ENCODE measurements around the gene HSPA8. TPM values are rescaled to one million over a fixed set of nuclear protein-coding genes. Genes with fewer than 3 reads are reported as not detected.

Gene HSPA8
- total and polyA plus RNA-seq, 10 of the 15 experiments (the other 5 are each of a cell fraction or from before 2014, with no cell fraction given): 1,190 to 3,205 (median 2,045) TPM

- TF ChIP-seq ZNF687 (IDR thresholded peaks at IDR 0.05) (peak; percentile 80), CTCF (IDR thresholded peaks at IDR 0.05 in 2 of 3, conservative IDR thresholded peaks at IDR 0.05 in 1 of 3; ENCODE audit: control insufficient read depth in 2 of 3, extremely low read depth in 1 of 3, insufficient read depth in 1 of 3, low read depth in 3 of 3, low read length in 3 of 3) (no peak), SMAD1 (IDR thresholded peaks at IDR 0.05; ENCODE audit: low read depth, partially characterized antibody) (peak; percentile 82), MEF2B (IDR thresholded peaks at IDR 0.05; ENCODE audit: partially characterized antibody, poor library complexity, severe bottlenecking) (peak; percentile 76), SPI1 (IDR thresholded peaks at IDR 0.05; ENCODE audit: borderline replicate concordance, insufficient read depth, low read depth, low read length) (no peak), MLLT1 (IDR thresholded peaks at IDR 0.05) (peak; percentile 78), E2F8 (IDR thresholded peaks at IDR 0.05; ENCODE audit: low read depth, partially characterized antibody) (no peak), RAD21 (IDR thresholded peaks at IDR 0.05; ENCODE audit: insufficient read depth, low read depth, low read length) (no peak), HDAC6 (IDR thresholded peaks at IDR 0.05; ENCODE audit: unreplicated experiment) (peak; percentile 88), CHD4 (IDR thresholded peaks at IDR 0.05) (no peak), FOS (IDR thresholded peaks at IDR 0.05; ENCODE audit: borderline replicate concordance, extremely low read depth, insufficient read length) (no peak), SRF (IDR thresholded peaks at IDR 0.05; ENCODE audit: low read depth in 2 of 2, low read length in 2 of 2) (no peak), CEBPB (IDR thresholded peaks at IDR 0.05; ENCODE audit: borderline replicate concordance in 1 of 2, low read depth in 2 of 2, low read length in 2 of 2) (no peak), TCF7 (IDR thresholded peaks at IDR 0.05; ENCODE audit: borderline replicate concordance) (0 out of 2 replicates have a peak, but pooled peaks have one; percentile 26), SIX5 (IDR thresholded peaks at IDR 0.05; ENCODE audit: low read depth, low read length, severe bottlenecking) (no peak), USF1 (IDR thresholded peaks at IDR 0.05; ENCODE audit: borderline replicate concordance, extremely low read length, insufficient read depth, low read depth, low read length) (peak; percentile 41)
Measured at GRCh38 chr11:123061403-123062157, at the start of gene HSPA8 (continued).

Data from GM12878 (cell line).